Smooth muscle cell (in vitro differentiated cells): ENCODE measurements around the gene TPO. TPM values are rescaled to one million over a fixed set of nuclear protein-coding genes. Genes with fewer than 3 reads are reported as not detected.
A peak's percentile ranks its signal among the peaks of the same experiment; 100 is the strongest.

Source experiments
- DNase-seq: peaks from one replicate; lab custom pipeline; 2025; ENCODE audit not compliant: unreplicated experiment; lab: John Stamatoyannopoulos, UW
- H2AFZ ChIP-seq: fragments of 200-600 bp; sonication (generic); 2 replicates; pipeline ENCODE4 v1.6.0; 2016; ENCODE audit warnings: antibody characterized with exemption, low read depth, mild to moderate bottlenecking
- H3F3A ChIP-seq: fragments of 200-600 bp; sonication (generic); 2 replicates; pipeline ENCODE4 v1.6.0; 2017; ENCODE audit warnings: antibody characterized with exemption, low read depth
- H3K27ac ChIP-seq: fragments of 200-600 bp; sonication (generic); 2 replicates; pipeline ENCODE4 v1.5.1; 2016; ENCODE audit warnings: low read depth, mild to moderate bottlenecking
- H3K27me3 ChIP-seq: fragments of 200-600 bp; sonication (generic); 2 replicates; pipeline ENCODE4 v1.6.1; 2016; ENCODE audit warnings: low read depth, mild to moderate bottlenecking
- H3K36me3 ChIP-seq: fragments of 200-600 bp; sonication (generic); 2 replicates; pipeline ENCODE4 v1.5.1; 2016; ENCODE audit warnings: low read depth
- H3K4me1 ChIP-seq: fragments of 200-600 bp; sonication (generic); 2 replicates; pipeline ENCODE4 v1.5.1; 2016; ENCODE audit warnings: low read depth
- H3K4me2 ChIP-seq: fragments of 200-600 bp; sonication (generic); 2 replicates; pipeline ENCODE4 v1.6.0; 2016; ENCODE audit warnings: mild to moderate bottlenecking
- H3K4me3 ChIP-seq: fragments of 200-600 bp; sonication (generic); 2 replicates; pipeline ENCODE4 v1.5.1; 2016; ENCODE audit warnings: mild to moderate bottlenecking
- H3K79me2 ChIP-seq: fragments of 200-600 bp; sonication (generic); 2 replicates; pipeline ENCODE4 v1.6.0; 2016; ENCODE audit warnings: low read depth, mild to moderate bottlenecking
- H3K9ac ChIP-seq: fragments of 200-600 bp; sonication (generic); 2 replicates; pipeline ENCODE4 v1.6.0; 2016; ENCODE audit warnings: low read depth
- H3K9me3 ChIP-seq: fragments of 200-600 bp; sonication (generic); replicated peaks from 2 replicates; pipeline ENCODE4 v1.5.1; 2016; ENCODE audit warnings: low read depth
- H4K20me1 ChIP-seq: fragments of 200-600 bp; sonication (generic); 2 replicates; pipeline ENCODE4 v1.6.0; 2016; ENCODE audit warnings: low read depth
- CTCF ChIP-seq: fragments of 200-600 bp; sonication (generic); IDR thresholded peaks from 2 replicates; pipeline ENCODE4 v1.5.1; 2017; ENCODE audit warnings: borderline replicate concordance, mild to moderate bottlenecking, antibody characterized with exemption; ENCODE audit not compliant: insufficient read depth, poor library complexity, severe bottlenecking
- WGBS: methylation state at CpG from one replicate; pipeline ENCODE4 v1.1.7; 2016; ENCODE audit warnings: low lambda C conversion rate; 5-methylcytosine and 5-hydroxymethylcytosine counted together
- polyA plus RNA-seq: library from polyadenylated mRNA; unstranded; fragments of >200 nt; fragmentation: Nextera tagmentation; extraction: Ambion mirVana; gene quantifications from 2 replicates; pipeline ENCODE4 v1.2.1, GENCODE V29; 2016
- total RNA-seq: library from RNA; depleted of rRNA; stranded (reverse); fragments of >200 nt; gene quantifications from 2 replicates; pipeline ENCODE4 v1.2.3, GENCODE V29; 2014

Gene TPO
- total and polyA plus RNA-seq, 2 experiments from 2014 or later = not detected

GRCh38 chr2:1538663-1539062 is 125.4 kb downstream of the TPO start:
- H3K27me3 ChIP-seq = no peaks in the 10 kb centered on the region

DNA sequence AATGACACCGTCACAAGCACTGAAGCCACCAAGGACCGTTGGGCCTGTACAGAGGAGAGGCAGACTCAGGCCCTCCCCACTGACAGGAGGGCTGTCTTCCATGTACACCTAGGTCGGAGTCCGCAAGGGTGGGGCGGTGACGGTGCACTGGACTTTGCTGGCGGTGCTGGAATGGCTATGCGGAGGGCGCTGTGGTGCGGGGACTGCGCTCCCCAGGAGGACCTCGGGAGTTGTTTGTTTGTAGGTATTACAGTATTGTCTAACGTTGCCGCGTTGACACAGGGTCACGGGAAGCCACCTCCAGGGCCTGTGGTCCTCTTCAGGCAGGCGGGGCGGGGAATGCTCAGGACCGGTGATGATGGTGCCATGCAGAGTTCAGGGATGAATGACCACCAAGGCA is 126.2 kb downstream of the TPO start:
- no peaks in the 10 kb centered on the region for H3K9me3 ChIP-seq
- 94% methylated on average over 19 of the region's 19 CpGs for WGBS

More at GRCh38 chr2:1538663-1539062, 125.4 kb downstream of the TPO start:
- Histone ChIP-seq H3K36me3 (no peaks in the 10 kb centered on the region), H3F3A (no peaks in the 10 kb centered on the region), H3K9me3 (no peaks in the 10 kb centered on the region), H3K79me2 (no peaks in the 10 kb centered on the region), H3K4me2 (no peak overlapping the region), H3K4me3 (no peak overlapping the region), H4K20me1 (no peaks in the 10 kb centered on the region), H3K27ac (no peak overlapping the region), H3K9ac (no peak overlapping the region), H2AFZ (no peak overlapping the region), H3K4me1 (no peaks in the 10 kb centered on the region)
- WGBS = 62% methylated on average over 10 of the region's 10 CpGs
- DNase-seq = no peak
- TF ChIP-seq CTCF = peak; percentile 33

GRCh38 chr2:1539973-1540372 is 126.7 kb downstream of the TPO start:
- no peak overlapping the region for H3K27ac ChIP-seq
- no peak overlapping the region for H3K9ac ChIP-seq
- H3K36me3 ChIP-seq = no peaks in the 10 kb centered on the region
- 95% methylated on average over 13 of the region's 13 CpGs for WGBS
- H2AFZ ChIP-seq = no peak overlapping the region
- H3F3A ChIP-seq = no peaks in the 10 kb centered on the region
- TF ChIP-seq CTCF = no peak
- H3K4me2 ChIP-seq = no peak overlapping the region
- no peaks in the 10 kb centered on the region for H4K20me1 ChIP-seq
- no peak overlapping the region for H3K4me3 ChIP-seq
- no peaks in the 10 kb centered on the region for H3K79me2 ChIP-seq
- no peaks in the 10 kb centered on the region for H3K4me1 ChIP-seq
- no peak for DNase-seq
- no peaks in the 10 kb centered on the region for H3K27me3 ChIP-seq
- no peaks in the 10 kb centered on the region for H3K9me3 ChIP-seq

More for the DNA sequence above, 126.2 kb downstream of the TPO start:
- no peak for TF ChIP-seq CTCF
- H4K20me1 ChIP-seq = no peaks in the 10 kb centered on the region
- no peaks in the 10 kb centered on the region for H3K4me1 ChIP-seq
- no peak overlapping the region for H3K4me2 ChIP-seq
- no peak overlapping the region for H3K27ac ChIP-seq
- no peak overlapping the region for H3K9ac ChIP-seq
- H3F3A ChIP-seq = no peaks in the 10 kb centered on the region
- H3K36me3 ChIP-seq = no peaks in the 10 kb centered on the region
- no peak for DNase-seq
- no peak overlapping the region for H3K4me3 ChIP-seq
- no peaks in the 10 kb centered on the region for H3K27me3 ChIP-seq
- H2AFZ ChIP-seq = no peak overlapping the region
- H3K79me2 ChIP-seq = no peaks in the 10 kb centered on the region

DNA sequence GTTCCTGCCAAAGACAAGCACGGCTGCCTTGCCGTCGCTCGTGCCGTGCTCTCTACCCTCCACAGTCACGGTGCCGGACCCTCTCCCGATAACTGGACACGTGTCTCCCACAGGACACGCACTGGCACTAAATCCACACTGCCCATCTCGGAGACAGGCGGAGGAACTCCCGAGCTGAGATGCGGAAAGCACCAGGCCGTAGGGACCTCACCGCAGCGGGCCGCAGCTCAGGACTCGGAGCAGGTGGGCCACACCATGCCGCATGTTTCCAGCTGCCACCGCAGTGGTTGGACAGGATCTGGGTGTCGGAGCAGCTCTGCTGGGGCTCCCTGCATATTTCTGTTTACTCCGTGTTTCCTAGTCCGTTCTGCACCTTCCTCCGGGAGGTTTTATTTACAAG is 127.2 kb downstream of the TPO start:
- no peaks in the 10 kb centered on the region for H3K36me3 ChIP-seq
- H4K20me1 ChIP-seq = no peaks in the 10 kb centered on the region
- no peaks in the 10 kb centered on the region for H3K9me3 ChIP-seq
- no peaks in the 10 kb centered on the region for H3K79me2 ChIP-seq
- no peak overlapping the region for H3K4me3 ChIP-seq
- H3K4me1 ChIP-seq = no peaks in the 10 kb centered on the region
- H3K27me3 ChIP-seq = no peaks in the 10 kb centered on the region
- H3F3A ChIP-seq = no peaks in the 10 kb centered on the region
- H3K27ac ChIP-seq = no peak overlapping the region
- DNase-seq = no peak
- 94% methylated on average over 25 of the region's 25 CpGs for WGBS
- no peak overlapping the region for H3K4me2 ChIP-seq
- no peak overlapping the region for H2AFZ ChIP-seq
- no peak for TF ChIP-seq CTCF
- no peak overlapping the region for H3K9ac ChIP-seq
